SU-DHL-6 (cell line): ENCODE results near the gene EPHB1.

ENCODE experiments used
- EZH2phosphoT487 ChIP-seq: fragments of 200-600 bp; sonication (generic), shearing (Covaris generic); conservative IDR thresholded peaks from 2 replicates; pipeline ENCODE4 v1.6.1; 2018; ENCODE audit warnings: mild to moderate bottlenecking, antibody characterized with exemption, low read length, moderate library complexity, mixed read lengths
- TF ChIP-seq, protein P1 (sequence below): fragments of 200-600 bp; sonication (generic); IDR thresholded peaks from one replicate; pipeline ENCODE4 v1.5.1; 2017; ENCODE audit warnings: antibody characterized with exemption, mild to moderate bottlenecking, low read length, moderate library complexity; ENCODE audit not compliant: insufficient read depth, poor library complexity, severe bottlenecking

DNA sequence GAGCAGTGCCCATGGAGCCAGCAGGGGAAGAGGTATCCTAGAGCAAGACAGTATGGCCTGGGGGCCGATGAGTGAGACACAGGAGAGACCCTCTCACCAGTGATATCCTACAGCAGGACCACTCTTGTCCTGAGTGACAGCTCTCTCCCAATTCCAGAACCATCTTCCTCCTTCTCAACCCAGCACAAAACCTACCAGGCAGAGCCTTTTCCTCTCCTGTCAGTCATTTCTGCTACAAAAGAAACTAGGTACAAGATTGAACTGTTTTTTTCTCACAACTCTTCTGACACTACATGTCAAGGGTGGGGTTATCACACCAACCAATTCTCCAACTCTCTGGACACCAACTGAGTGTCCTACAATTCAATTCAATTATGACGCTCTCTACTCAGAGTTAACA lies 506.6 kb downstream of the EPHB1 start:
- TF ChIP-seq, protein P1, sequence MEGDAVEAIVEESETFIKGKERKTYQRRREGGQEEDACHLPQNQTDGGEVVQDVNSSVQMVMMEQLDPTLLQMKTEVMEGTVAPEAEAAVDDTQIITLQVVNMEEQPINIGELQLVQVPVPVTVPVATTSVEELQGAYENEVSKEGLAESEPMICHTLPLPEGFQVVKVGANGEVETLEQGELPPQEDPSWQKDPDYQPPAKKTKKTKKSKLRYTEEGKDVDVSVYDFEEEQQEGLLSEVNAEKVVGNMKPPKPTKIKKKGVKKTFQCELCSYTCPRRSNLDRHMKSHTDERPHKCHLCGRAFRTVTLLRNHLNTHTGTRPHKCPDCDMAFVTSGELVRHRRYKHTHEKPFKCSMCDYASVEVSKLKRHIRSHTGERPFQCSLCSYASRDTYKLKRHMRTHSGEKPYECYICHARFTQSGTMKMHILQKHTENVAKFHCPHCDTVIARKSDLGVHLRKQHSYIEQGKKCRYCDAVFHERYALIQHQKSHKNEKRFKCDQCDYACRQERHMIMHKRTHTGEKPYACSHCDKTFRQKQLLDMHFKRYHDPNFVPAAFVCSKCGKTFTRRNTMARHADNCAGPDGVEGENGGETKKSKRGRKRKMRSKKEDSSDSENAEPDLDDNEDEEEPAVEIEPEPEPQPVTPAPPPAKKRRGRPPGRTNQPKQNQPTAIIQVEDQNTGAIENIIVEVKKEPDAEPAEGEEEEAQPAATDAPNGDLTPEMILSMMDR, result no peak
- TF ChIP-seq EZH2phosphoT487, result no peak
